HL-60 (cell line): ENCODE results near the gene SFTPA1.

Experiments
- POLR2AphosphoS5 ChIP-seq: IDR thresholded peaks from 2 replicates; pipeline ENCODE4 v1.6.1; 2012; ENCODE audit warnings: low read depth
- SPI1 ChIP-seq: IDR thresholded peaks from 2 replicates; pipeline ENCODE4 v1.6.1; 2012; ENCODE audit warnings: low read depth, mild to moderate bottlenecking, borderline replicate concordance
- TF ChIP-seq, protein P1 (sequence below): IDR thresholded peaks from one replicate; pipeline ENCODE4 v1.5.1; 2011; ENCODE audit warnings: low read length, control low read depth, inconsistent platforms; ENCODE audit not compliant: insufficient read depth

DNA sequence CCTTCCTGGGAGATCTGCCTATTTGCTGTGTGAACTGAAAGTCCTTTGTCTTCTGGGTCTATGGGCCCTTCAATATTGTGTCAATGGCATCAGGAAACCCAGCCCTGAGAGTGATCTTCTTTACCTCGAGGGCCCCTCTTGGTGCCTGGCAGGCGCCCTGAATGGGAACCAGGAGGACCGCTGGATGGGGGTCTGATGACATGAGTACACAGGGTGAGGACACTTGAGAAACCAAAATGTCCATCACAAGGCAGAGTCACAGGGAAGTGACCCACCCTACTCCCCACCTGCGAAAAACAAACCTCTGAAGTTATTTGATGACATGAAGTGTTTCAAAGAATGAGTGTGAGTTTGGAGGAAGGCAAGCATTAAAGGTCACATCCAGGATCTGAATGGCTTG lies 17.3 kb downstream of the SFTPA1 start:
- TF ChIP-seq POLR2AphosphoS5 (no peak), SPI1 (no peak)
- TF ChIP-seq, protein P1, sequence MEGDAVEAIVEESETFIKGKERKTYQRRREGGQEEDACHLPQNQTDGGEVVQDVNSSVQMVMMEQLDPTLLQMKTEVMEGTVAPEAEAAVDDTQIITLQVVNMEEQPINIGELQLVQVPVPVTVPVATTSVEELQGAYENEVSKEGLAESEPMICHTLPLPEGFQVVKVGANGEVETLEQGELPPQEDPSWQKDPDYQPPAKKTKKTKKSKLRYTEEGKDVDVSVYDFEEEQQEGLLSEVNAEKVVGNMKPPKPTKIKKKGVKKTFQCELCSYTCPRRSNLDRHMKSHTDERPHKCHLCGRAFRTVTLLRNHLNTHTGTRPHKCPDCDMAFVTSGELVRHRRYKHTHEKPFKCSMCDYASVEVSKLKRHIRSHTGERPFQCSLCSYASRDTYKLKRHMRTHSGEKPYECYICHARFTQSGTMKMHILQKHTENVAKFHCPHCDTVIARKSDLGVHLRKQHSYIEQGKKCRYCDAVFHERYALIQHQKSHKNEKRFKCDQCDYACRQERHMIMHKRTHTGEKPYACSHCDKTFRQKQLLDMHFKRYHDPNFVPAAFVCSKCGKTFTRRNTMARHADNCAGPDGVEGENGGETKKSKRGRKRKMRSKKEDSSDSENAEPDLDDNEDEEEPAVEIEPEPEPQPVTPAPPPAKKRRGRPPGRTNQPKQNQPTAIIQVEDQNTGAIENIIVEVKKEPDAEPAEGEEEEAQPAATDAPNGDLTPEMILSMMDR = no peak
